ENCODE results near the gene ELAPOR1.
A peak's percentile ranks its signal among the peaks of the same experiment; 100 is the strongest.

The ELAPOR1 gene, protein sequence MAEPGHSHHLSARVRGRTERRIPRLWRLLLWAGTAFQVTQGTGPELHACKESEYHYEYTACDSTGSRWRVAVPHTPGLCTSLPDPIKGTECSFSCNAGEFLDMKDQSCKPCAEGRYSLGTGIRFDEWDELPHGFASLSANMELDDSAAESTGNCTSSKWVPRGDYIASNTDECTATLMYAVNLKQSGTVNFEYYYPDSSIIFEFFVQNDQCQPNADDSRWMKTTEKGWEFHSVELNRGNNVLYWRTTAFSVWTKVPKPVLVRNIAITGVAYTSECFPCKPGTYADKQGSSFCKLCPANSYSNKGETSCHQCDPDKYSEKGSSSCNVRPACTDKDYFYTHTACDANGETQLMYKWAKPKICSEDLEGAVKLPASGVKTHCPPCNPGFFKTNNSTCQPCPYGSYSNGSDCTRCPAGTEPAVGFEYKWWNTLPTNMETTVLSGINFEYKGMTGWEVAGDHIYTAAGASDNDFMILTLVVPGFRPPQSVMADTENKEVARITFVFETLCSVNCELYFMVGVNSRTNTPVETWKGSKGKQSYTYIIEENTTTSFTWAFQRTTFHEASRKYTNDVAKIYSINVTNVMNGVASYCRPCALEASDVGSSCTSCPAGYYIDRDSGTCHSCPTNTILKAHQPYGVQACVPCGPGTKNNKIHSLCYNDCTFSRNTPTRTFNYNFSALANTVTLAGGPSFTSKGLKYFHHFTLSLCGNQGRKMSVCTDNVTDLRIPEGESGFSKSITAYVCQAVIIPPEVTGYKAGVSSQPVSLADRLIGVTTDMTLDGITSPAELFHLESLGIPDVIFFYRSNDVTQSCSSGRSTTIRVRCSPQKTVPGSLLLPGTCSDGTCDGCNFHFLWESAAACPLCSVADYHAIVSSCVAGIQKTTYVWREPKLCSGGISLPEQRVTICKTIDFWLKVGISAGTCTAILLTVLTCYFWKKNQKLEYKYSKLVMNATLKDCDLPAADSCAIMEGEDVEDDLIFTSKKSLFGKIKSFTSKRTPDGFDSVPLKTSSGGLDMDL

DNA sequence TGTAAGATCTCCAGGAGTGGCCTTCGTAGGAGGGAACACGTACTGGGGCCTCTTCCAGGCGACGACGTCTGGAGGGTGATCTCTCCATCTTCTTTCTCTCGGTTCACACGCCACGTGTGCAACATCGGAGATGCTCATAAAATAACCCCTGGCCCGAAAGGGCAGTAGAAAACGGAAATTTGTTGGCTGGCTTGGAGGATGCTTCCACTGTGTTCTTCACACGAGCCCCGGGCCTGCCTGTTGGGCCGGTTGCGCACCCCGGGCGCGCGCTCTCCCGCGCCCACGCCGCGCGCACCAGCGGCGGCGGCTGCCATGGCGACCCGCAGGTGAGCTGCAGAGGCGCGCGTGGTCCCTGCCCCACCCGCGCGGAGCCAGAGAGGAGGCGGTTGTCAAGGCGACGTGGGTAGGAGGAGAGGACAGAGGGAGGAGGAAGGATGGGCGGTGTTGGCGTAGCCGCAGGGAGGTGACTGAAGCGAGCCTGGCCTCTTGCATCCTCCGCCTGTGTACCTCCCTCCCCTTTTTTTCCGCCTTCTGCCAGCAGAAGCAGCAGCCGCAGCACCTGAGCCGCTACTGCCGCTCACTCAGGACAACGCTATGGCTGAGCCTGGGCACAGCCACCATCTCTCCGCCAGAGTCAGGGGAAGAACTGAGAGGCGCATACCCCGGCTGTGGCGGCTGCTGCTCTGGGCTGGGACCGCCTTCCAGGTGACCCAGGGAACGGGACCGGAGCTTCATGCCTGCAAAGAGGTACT lies at the start of gene ELAPOR1:
TSS of gene ELAPOR1 (plus strand) at position 526 of the 752 bp plus-strand sequence. CDS start at position 595, 69 bp downstream.
- peak; percentile 75 for DNase-seq

DNA sequence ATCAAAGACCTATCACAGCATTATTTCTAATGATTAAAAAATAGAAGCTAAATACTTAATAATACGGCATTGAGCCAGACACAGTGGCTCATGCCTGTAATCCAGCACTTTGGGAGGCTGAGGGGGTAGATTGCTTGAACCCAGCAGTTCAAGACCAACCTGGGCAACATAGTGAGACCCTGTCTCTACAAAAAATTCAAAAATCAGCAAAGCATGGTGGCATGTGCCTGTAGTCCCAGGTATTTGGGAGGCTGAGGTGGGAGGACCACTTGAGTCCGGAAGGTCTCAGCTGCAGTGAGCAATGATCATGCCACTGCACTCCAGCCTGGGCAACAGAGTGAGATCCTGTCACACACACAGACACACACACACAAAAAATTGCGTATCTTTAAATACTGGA lies 48.8 kb upstream of the ELAPOR1 start:
- DNase-seq = no peak

DNA sequence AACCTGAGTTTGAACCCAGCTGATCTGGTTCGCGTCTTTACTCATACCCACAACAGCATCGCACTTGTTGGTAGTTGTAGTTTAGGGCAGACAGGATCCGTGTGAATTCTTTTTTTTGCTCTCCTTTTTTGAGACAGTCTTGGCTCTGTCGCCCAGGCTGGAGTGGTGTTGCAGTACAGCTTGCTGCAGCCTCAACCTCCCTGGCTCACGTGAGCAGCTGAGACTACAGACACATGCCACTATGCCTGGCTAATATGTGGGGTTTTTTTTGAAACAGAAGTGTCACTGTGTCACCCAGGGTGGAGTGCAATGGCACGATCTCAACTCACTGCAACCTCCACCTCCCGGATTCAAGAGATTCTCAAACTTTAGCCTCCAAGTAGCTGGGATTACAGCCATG lies 46.0 kb upstream of the ELAPOR1 start:
- no peak for DNase-seq

DNA sequence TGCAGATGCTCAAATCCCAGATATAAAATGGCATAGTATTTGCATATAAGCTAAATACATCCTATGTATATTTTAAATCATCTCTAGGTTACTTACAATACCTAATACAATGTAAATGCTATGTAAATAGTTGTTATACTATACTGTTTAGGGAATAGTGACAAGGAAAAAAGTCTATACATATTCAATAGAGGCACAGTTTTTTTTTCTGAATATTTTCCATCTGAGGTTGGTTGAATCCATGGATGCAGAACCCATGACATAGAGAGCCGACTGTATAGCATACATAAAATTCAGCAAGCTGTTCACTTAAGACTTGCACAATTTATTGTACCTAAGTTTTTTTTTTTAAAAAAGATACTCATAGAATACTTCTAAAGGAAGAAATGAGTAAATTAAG lies 44.6 kb upstream of the ELAPOR1 start:
- no peak for DNase-seq

DNA sequence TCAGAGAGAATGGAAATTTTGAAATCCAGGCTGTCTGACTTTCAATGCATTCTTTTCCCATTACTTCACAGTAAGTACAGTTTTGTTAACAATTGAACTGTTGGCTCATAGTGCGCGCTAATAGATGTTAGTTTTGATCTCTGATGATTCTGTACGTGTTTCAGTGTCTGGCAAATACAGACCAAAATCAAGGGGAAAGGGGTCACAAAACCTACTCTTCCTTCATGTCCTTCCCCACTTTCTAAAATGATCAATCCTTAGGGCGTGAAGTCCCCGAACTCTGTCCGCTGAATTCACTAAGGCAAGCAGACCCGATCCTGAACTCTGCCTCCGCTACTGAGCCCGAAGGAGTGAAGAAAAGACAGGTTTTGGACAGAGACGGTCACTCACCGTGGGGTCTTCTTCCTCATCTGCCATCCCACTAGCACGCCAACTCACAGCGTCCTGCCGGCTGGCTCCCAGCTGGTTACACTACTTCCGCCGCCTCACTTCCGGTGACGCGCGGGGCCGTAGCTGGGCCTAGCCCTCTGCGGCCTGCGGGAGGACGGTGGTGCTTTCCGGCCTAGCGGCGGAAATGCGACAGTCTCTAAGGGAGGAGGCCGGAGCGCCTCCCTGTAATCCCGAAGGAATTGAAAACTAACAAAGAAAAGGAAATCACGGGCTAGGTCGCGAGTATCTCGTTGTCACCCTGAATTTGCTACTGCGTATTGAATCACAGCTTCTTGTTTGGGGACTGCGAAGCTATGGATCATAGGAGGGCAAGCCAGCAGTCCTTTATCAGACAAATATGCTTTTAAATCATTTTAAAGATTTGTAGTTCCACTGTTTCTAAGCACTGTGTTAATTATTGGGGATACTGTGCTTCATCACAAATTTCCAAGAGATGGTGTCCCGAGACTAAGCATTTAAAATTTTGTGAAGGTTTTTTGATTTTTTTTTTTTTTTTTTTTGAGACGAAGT lies 38.1 kb upstream of the ELAPOR1 start, which contains the start of gene TAF13:
TSS of gene TAF13 (minus strand) at position 473 of the 960 bp plus-strand sequence. CDS start at position 417, 56 bp downstream.
- DNase-seq = peak; percentile 88

DNA sequence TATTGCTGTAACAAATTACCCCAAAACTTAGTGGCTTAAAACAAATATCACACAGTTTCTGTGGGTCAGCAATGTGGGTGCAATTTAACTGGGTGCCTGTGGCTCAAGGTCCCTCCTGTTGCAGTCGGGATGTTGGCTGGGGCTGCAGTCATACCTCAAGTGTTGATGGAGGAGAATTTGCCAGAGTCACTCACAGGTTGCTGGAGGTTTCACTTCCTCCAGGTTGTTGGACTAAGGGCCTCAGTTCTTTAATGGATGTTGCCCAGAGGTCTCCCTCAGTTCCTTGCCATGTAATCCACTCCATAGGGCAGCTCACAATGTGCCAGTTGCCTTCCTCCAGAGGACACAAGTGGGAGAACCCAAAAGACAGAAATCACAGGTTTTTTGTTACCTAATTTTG lies 35.6 kb upstream of the ELAPOR1 start:
- DNase-seq = no peak

DNA sequence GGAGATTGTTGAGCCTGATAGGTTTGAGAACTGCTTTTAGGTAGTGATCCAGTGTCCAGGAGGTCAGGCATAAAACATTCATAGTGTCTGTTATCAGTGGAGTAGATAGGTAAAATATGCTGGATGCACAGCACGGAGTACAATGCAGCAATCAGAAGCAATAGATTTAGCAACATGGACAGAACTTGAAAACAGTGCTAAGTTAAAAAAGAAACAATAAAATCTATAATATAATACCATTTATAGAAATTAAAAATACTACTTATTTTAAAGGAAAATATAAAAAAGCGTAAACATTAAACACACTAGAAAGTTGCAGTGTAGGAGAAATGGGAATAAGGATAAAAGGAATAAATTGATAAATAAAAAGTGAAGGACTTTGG lies 34.7 kb upstream of the ELAPOR1 start:
- DNase-seq = no peak

DNA sequence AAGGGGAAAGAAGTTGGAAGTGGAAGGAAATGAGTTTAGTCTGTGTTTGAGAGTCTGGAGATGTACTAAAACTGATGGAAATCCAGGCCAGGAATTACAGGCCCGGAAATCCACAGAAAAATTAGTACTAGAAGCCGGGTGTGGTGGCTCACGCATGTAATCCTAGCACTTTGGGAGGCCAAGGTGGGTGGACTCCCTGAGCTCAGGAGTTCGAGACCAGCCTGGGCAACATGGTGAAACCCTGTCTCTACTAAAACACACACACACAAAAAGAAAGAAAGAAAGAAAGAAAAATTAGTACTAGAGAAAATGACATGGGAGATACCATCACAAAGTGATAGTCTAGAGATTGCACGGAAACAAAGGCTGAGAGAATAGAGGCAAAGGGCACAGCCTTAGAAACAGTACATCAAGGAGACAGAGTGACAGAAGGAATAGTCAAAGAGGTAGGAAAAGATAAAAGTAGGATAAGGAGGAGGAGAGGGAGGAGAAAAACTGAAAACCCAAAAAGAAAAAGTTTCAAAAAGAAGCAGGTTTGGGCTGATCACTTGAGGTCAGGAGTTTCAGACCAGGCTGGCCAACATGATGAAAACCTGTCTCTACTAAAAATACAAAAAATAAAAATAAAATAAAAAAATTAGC lies 33.4 kb upstream of the ELAPOR1 start:
- no peak for DNase-seq

DNA sequence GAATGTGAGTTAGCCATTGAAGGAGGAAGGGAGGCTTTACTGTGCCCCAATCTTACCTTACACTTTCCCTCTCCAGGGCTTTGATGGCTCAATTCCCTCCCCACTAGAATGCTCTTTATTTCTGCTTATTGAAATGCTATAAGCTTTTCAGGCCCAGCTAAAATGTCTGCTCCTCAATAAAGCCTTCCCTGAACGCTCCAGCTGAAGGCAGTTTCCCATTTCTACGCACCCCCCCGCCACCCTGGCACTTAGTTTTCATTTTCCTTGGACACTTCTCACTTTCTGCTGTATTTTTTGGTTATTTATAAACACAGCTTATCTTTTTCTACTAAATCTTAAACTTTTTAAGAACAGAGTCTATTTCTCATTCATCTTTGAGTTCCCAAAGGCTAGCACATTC lies 30.4 kb upstream of the ELAPOR1 start:
- no peak for DNase-seq

DNA sequence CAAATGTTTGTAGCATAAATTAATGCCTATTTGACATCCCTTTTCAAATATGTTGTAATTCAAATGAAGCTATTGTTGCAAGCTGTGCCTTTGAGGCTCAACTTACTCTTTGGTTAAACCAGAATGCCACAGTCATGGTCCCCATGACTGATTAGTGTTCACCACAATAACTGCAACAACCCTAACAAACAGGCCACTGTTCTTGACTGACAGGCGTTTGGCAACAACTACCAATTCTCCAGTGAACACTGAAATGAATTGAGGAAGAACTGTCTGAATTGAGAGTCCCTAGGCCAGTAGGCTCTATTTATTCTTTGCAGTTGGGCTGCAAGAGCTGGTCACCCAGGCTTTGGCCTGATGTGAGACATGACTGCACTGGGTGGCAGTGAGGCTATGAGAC lies 30.0 kb upstream of the ELAPOR1 start:
- no peak for DNase-seq

DNA sequence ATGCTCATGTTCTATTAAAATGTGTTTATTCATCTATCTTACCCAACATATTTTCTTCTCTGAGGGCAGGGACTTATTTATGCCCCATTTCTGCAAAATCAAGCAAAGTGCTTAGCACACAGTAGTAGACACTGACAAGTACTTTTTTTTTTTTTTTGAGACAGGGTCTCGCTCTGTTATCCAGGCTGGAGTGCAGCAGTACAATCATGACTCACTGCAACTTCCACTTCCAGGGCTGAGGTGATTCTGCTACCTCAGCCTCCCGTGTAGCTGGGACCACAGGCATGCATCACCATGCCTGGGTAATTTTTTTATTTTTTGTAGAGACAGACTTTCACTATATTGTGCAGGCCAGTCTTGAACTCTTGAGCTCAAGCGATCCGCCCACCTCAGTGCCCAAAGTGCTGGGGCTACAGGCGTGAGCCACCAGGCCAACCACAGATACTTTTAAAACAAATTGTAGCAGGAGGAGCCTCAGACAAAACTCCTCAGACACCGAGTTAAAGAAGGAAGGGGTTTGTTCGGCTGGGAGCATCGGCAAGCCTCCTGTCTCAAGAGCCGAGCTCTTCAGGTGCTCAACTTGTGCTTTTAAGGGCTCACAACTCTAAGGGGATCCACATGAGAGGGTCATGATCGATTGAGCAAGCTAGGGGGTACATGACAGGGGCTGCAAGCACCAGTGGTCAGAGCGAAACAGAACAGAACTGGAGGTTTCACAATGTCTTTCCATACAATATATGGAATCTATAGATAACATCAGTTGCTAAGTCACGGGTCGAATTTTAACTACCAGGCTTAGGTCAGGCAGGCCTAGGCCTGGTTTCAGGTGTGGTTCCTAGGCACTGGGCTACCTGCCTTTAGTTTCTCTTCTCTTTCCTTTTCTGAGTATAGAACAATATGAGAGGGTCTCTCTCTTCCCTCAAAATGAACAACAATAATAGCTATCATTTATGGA lies 29.1 kb upstream of the ELAPOR1 start:
- no peak for DNase-seq

DNA sequence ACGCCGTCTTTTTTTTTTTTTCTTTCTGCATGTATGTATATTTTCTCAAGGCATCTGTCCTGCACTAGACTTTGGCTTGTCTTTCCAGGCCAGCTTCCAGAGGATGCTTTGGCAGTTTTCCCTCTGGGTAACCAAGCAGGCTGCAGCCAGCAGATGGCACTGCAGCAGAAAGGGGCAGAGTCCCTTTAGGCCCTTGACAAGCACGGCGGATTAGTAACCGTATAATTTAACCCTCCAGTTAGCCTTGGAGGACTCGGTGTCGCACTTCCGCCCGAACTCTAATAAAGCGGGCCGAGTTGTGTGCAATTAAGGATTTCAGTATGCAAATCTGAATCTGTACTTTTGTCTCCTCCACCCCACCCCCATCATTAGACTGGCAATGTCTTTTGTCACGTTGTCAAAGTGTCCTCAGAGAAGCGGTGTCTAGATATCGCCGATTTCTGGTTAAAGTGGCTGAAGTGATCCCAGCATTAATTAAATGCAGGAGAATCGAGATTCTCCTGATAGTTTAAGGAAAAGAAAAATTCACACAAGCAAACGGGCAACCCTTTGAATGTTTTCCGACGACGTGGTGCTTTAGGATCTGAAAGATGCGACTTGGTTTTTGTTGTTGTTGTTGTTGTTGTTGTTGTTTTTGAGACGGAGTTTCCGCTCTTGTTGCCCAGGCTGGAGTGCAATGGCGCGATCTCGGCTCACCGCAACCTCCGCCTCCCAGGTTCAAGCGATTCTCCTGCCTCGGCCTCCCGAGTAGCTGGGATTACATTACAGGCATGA lies 24.5 kb upstream of the ELAPOR1 start:
- DNase-seq = peak; percentile 31

DNA sequence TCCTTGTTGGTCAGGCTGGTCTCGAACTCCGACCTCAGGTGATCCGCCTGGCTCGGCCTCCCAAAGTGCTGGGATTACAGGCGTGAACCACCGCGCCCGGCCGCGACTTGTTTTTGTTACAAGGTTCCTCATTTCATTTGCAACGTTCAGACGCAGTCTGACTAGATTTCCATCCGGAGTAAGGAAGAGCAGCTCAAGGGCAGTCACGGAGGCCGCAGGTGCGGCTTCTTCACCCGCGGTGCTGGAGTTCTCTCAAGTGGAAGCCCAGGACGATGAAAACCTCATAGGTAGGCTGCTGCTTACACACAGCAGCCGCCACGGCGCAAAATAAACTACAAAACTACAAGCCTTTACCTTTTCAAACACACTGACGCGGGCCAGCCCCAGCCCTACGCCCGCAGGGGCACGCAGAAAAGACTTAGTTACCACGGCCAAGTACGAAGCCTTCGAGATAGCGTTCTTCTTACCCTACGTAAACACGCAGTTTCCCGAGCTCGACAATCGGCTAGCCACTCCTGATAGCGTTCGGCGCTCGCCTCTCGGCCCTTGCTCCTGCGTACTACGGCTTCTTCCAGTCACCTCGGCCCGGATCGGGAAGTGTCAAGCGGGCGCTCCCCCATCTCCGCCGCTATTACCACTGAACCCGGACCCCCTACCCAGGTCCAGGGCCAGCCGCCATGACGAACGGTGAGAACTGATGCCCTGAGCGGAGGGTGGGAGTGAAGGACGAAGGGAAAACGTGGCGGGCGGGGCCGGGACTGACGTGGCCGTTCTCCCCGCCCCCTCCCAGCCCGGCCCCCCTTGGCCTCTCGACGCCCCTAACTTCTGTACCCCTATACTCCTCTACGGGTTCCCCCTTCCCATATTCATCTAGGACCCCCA lies 23.5 kb upstream of the ELAPOR1 start, which contains the start of gene TMEM167B:
TSS of gene TMEM167B (plus strand) at position 569 of the 882 bp plus-strand sequence. CDS start at position 678, 109 bp downstream.
- DNase-seq = peak; percentile 90

DNA sequence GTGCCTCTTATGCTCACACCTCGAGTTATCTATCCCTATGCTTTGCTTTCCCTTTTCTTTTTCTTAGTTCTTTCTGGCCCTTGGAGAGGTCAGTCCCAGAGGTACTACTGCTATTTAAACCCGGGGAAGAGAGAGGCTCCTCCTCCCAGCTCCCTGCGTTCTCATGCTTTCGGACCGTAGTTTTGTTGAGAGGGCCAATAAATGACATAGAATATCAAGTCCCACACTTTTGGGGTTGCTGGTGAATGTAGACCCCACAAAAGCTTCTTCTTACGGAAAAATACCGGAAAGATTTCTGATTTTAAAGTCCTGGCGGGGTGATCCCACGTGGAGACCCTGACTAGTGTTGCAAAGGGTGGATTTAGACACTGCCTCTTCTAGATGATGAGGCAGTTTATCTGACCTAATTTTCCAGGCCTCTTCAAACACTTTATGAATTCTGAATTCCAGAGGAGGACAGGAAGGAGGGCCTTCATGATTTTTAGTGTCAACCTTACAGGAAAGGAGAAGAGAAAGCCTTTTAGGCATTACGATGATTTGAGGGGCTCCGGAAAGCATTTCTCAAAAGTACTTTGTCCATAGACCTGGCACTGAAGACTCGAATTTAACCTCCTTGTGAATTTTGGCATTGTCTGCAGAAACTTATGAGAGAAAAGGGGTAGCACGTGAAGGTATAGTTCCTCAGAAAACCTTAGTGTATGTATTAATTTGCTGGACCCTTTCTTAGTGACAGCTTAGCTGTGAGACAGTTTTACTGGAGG lies 22.7 kb upstream of the ELAPOR1 start:
- DNase-seq = no peak

DNA sequence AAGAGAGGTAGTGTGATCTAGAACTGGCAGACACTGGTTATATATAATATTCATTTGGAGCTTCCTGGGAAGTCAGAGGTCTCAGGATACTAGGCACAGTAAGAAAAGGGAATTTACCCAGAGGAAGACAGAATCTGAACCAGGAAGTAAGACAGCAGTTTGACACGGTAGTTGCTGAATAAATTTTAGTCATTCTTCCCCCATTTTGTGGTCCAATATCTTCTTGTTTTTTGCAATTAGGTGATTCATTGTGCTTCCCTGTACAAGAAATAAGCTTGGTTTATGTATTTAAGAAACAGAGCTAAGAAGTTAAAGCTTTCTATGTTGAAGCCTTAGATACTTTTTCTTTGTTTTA lies 22.1 kb upstream of the ELAPOR1 start:
- DNase-seq = no peak

DNA sequence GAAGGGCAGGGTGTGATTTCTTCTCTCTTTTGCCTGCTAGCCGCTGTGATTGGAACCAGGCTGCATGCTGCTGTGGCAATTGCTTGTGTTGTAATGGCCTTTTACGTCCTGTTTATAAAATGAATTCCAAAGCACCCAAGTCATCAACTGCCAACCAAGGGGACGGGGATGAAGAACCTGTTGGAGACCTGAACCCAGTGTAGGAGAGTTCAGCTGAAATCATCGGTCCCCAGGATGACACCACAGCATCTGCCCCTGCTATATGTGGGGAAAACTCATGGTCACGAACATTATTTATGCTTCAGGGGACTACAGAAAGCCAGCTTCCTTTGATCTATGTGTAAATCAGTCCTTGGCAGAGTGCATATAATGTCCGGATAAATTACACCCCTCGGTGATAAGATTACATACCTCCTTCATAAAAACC lies 19.5 kb upstream of the ELAPOR1 start:
- DNase-seq = no peak

DNA sequence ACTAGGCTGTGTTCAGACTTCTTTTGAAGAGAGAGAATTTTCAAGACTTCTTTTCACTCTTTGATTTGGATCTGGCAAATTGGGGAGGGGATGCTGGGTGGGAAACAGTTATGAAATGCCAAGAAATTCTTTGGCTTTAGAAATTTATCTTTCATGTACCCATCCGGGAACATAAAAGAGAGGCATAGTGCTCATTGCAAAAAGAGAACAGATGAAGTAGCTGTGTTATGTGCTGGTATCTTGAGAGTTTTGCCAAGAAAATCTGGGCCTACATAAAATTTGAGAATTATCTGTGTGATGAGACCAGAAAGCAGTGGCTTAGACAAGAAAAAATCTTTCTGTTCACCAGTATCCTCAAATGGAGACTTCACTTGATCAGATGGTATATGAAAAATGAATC lies 19.0 kb upstream of the ELAPOR1 start:
- no peak for DNase-seq

Measured in stimulated activated CD4-positive, alpha-beta T cell treated with anti-CD3 and anti-CD28 coated beads, Interleukin-1b, Interleukin-23, amount 100 ng/mL, for 48 hours (primary cell).